Retinal pigment epithelial cell (primary cell): ENCODE results near the gene EFTUD2.

Source experiments
- DNase-seq: peaks from one replicate; pipeline ENCODE4 v3.0.0-alpha.2; 2010; ENCODE audit warnings: low read depth
- H3K4me3 ChIP-seq: 2 replicates; pipeline ENCODE4 v1.5.1; 2011; ENCODE audit warnings: mild to moderate bottlenecking, low read length, control low read depth, moderate library complexity
- CTCF ChIP-seq: conservative IDR thresholded peaks from 2 replicates; pipeline ENCODE4 v1.5.1; 2011; ENCODE audit warnings: low read depth, low read length, control low read depth, inconsistent platforms

Gene EFTUD2

GRCh38 chr17:44924107-44924544 is 24.9 kb upstream of the EFTUD2 start:
- H3K4me3 ChIP-seq: no peak overlapping the region
- DNase-seq: no peak
- no peak for TF ChIP-seq CTCF

GRCh38 chr17:44922746-44923470 is 23.7 kb upstream of the EFTUD2 start:
- TF ChIP-seq CTCF: no peak
- DNase-seq: no peak

GRCh38 chr17:44922136-44922535 is 22.9 kb upstream of the EFTUD2 start:
- no peak overlapping the region for H3K4me3 ChIP-seq
- no peak for TF ChIP-seq CTCF
- no peak for DNase-seq

More at GRCh38 chr17:44922746-44923470, 23.7 kb upstream of the EFTUD2 start:
- H3K4me3 ChIP-seq: no peak overlapping the region

GRCh38 chr17:44921122-44921882 is 22.1 kb upstream of the EFTUD2 start:
- H3K4me3 ChIP-seq: no peak overlapping the region
- no peak for TF ChIP-seq CTCF
- no peak for DNase-seq

- no peak for DNase-seq
- H3K4me3 ChIP-seq: no peak overlapping the region
- no peak for TF ChIP-seq CTCF
Measured at GRCh38 chr17:44920565-44920940, 21.3 kb upstream of the EFTUD2 start.

- TF ChIP-seq CTCF: peak; percentile 89
- H3K4me3 ChIP-seq: no peak overlapping the region
- DNase-seq: no peak
Measured at GRCh38 chr17:44919885-44920564, 20.8 kb upstream of the EFTUD2 start.

GRCh38 chr17:44919411-44919810 is 20.2 kb upstream of the EFTUD2 start:
- DNase-seq: no peak
- TF ChIP-seq CTCF: no peak
- no peak overlapping the region for H3K4me3 ChIP-seq
